Endothelial cell of umbilical vein (primary cell): ENCODE data around the gene PFKFB1. TPM values are rescaled to one million over a fixed set of nuclear protein-coding genes. Genes with fewer than 3 reads are reported as not detected.

Experiments
- BruUV-seq: library from RNA; stranded (reverse); fragments of 400-500 nt; replicated peaks from 2 replicates; lab custom pipeline; 2021; lab: Mats Ljungman, UMichigan
- CTCF ChIA-PET: fragments of 300-600, 350-600 bp; sonication (Branson Sonifier 250); formaldehyde crosslinking; loops from one replicate; lab custom pipeline; 2021; ENCODE audit warnings: antibody characterized with exemption, inconsistent platforms; lab: Charles Lee
- POLR2A ChIA-PET: fragments of 300-600, 350-600 bp; sonication (Branson Sonifier 250); formaldehyde crosslinking; loops from one replicate; lab custom pipeline; 2021; ENCODE audit warnings: antibody characterized with exemption, inconsistent platforms; lab: Charles Lee
- DNase-seq: peaks from one replicate; pipeline ENCODE4 v3.0.0-alpha.2; 2011; ENCODE audit warnings: low read depth, low spot score
- FAIRE-seq: peaks from 2 replicates; lab custom pipeline; 2011; peaks lifted over from hg19 to GRCh38; lab: Jason Lieb, UNC
- H2AFZ ChIP-seq: 2 replicates; pipeline ENCODE4 v1.6.0; 2012; ENCODE audit warnings: low read depth, low read length, control low read depth, inconsistent platforms
- H3K27ac ChIP-seq: 2 replicates; pipeline ENCODE4 v1.5.1; 2011; ENCODE audit warnings: low read depth, mild to moderate bottlenecking, control low read depth, low read length, moderate library complexity; ENCODE audit not compliant: insufficient read depth
- H3K27me3 ChIP-seq, 2 experiments: 2 replicates each; pipeline versions ENCODE4 v1.6.0 to v1.6.1; 2011; ENCODE audit warnings: low read length in 2 of 2, mixed read lengths in 1 of 2; ENCODE audit not compliant: control insufficient read depth in 2 of 2, insufficient read depth in 2 of 2
- H3K36me3 ChIP-seq, 2 experiments: 2 replicates in 1 of 2; 3 replicates in 1 of 2; pipeline ENCODE4 v1.5.1; 2011; ENCODE audit warnings: low read length in 2 of 2, mild to moderate bottlenecking in 1 of 2, moderate library complexity in 1 of 2; ENCODE audit not compliant: control insufficient read depth in 2 of 2, insufficient read depth in 2 of 2; ENCODE audit errors: extremely low read depth in 1 of 2
- H3K4me1 ChIP-seq: 3 replicates; pipeline ENCODE4 v1.5.1; 2011; ENCODE audit warnings: mild to moderate bottlenecking, low read length; ENCODE audit not compliant: control insufficient read depth, insufficient read depth; ENCODE audit errors: extremely low read depth
- H3K4me2 ChIP-seq: 2 replicates; pipeline ENCODE4 v1.6.1; 2011; ENCODE audit warnings: low read length, control low read depth, mixed read lengths; ENCODE audit not compliant: insufficient read depth
- H3K4me3 ChIP-seq, 3 experiments: fragments of 200-600 bp in 1 of 3; sonication (generic), shearing (Covaris generic) in 1 of 3; replicated peaks in 1 of 3; 2 replicates each; pipeline ENCODE4 v1.5.1; 2011 to 2016; ENCODE audit warnings: control low read depth in 3 of 3, low read length in 3 of 3, mild to moderate bottlenecking in 2 of 3, inconsistent platforms in 1 of 3, low read depth in 1 of 3, moderate library complexity in 1 of 3; ENCODE audit not compliant: insufficient read depth in 1 of 3
- H3K79me2 ChIP-seq: 2 replicates; pipeline ENCODE4 v1.6.0; 2012; ENCODE audit warnings: low read length, inconsistent platforms; ENCODE audit not compliant: control insufficient read depth, insufficient read depth
- H3K9ac ChIP-seq: replicated peaks from 2 replicates; pipeline ENCODE3; 2011; ENCODE audit warnings: low read length, control low read depth; ENCODE audit not compliant: insufficient read depth; ENCODE audit errors: extremely low read depth
- H3K9me1 ChIP-seq: replicated peaks from 3 replicates; pipeline ENCODE4 v1.6.0; 2011; ENCODE audit warnings: mild to moderate bottlenecking, low read length; ENCODE audit not compliant: control insufficient read depth, insufficient read depth; ENCODE audit errors: extremely low read depth
- H3K9me3 ChIP-seq: replicated peaks from 2 replicates; pipeline ENCODE4 v1.5.1; 2012; ENCODE audit warnings: low read length, inconsistent platforms; ENCODE audit not compliant: control insufficient read depth, insufficient read depth
- H4K20me1 ChIP-seq: replicated peaks from 2 replicates; pipeline ENCODE3; 2011; ENCODE audit warnings: mild to moderate bottlenecking, low read length; ENCODE audit not compliant: control insufficient read depth, insufficient read depth; ENCODE audit errors: extremely low read depth
- CTCF ChIP-seq, 2 donors: IDR thresholded peaks; 1 replicate in 1 of 2; 2 replicates in 1 of 2; pipeline ENCODE4 v1.5.1; 2011; ENCODE audit warnings: low read length in 2 of 2, mild to moderate bottlenecking in 2 of 2, moderate library complexity in 2 of 2, control low read depth in 1 of 2, inconsistent platforms in 1 of 2, low read depth in 1 of 2; ENCODE audit not compliant: insufficient read depth in 1 of 2; ENCODE audit errors: extremely low read depth in 1 of 2
- EZH2 ChIP-seq: IDR thresholded peaks from 2 replicates; pipeline ENCODE4 v1.6.1; 2012; ENCODE audit warnings: borderline replicate concordance, low read depth, mild to moderate bottlenecking, moderate library complexity, low read length, inconsistent platforms; ENCODE audit not compliant: severe bottlenecking
- FOS ChIP-seq: IDR thresholded peaks from 2 replicates; pipeline ENCODE4 v1.6.1; 2011; ENCODE audit warnings: mild to moderate bottlenecking, low read length, moderate library complexity, borderline replicate concordance; ENCODE audit not compliant: insufficient read depth
- GATA2 ChIP-seq: IDR thresholded peaks from 2 replicates; pipeline ENCODE4 v1.7.0; 2011; ENCODE audit warnings: low read depth, mild to moderate bottlenecking, moderate library complexity, mixed read lengths, low read length; ENCODE audit not compliant: insufficient read length, insufficient read depth
- JUN ChIP-seq: IDR thresholded peaks from 2 replicates; pipeline ENCODE4 v1.6.1; 2011; ENCODE audit warnings: borderline replicate concordance, low read depth; ENCODE audit not compliant: insufficient read length, insufficient read depth
- MAX ChIP-seq: IDR thresholded peaks from 2 replicates; pipeline ENCODE4 v1.6.1; 2011; ENCODE audit not compliant: insufficient read depth, insufficient read length
- MYC ChIP-seq: IDR thresholded peaks from one replicate; pipeline ENCODE4 v1.6.1; 2011; ENCODE audit warnings: mild to moderate bottlenecking, low read depth, low read length
- POLR2A ChIP-seq: IDR thresholded peaks from 2 replicates; pipeline ENCODE4 v1.6.1; 2012; ENCODE audit warnings: low read depth, mild to moderate bottlenecking, control low read depth, low read length
- POLR2AphosphoS5 ChIP-seq: IDR thresholded peaks from 2 replicates; pipeline ENCODE4 v1.6.1; 2012; ENCODE audit warnings: low read depth, mild to moderate bottlenecking, control low read depth, low read length, moderate library complexity; ENCODE audit not compliant: insufficient read depth
- dilution Hi-C: fragments of 300-500 bp; cut with MboI; formaldehyde crosslinking; loops from one replicate; pipeline ENCODE4 v1.15.0; 2019; ENCODE audit warnings: low sequenced_read_pairs; ENCODE audit not compliant: extremely low pct_ligation_motif_present
- intact Hi-C: fragments of 100-400 bp; cut with micrococcal nuclease; formaldehyde crosslinking; loops from one replicate; pipeline ENCODE4 v1.10.0; 2022
- polyA plus RNA-seq, 4 experiments: library from polyadenylated mRNA; depleted of rRNA in 3 of 4; stranded (reverse) in 3 of 4; unstranded in 1 of 4; fragments of >200 nt; gene quantifications; 2 replicates each; pipeline versions ENCODE4 v1.2.1 to v1.2.3, GENCODE V29; 2011 to 2012; ENCODE audit warnings: missing spikeins in 1 of 4
- total RNA-seq: library from RNA; stranded (reverse); gene quantifications from 2 replicates; pipeline ENCODE4 v1.2.3, GENCODE V29; 2021

Gene PFKFB1
- total and polyA plus RNA-seq, 2 donors (not counting 3 experiments of a cell fraction or from before 2014, with no cell fraction given), result 0.18 to 0.20 TPM

- H3K36me3 ChIP-seq, result no peaks in the 10 kb centered on the region
- H3K79me2 ChIP-seq, result no peaks in the 10 kb centered on the region
- intact Hi-C loops, result no loop called here
- H3K4me1 ChIP-seq, result no peaks in the 10 kb centered on the region
- no TSS peak for BruUV-seq
- ChIA-PET CTCF (no interaction called here), POLR2A (no interaction called here)
- no peak overlapping the region for H3K9ac ChIP-seq
- H3K27me3 ChIP-seq, result no peaks in the 10 kb centered on the region
- H3K9me3 ChIP-seq, result no peaks in the 10 kb centered on the region
- no peaks in the 10 kb centered on the region for H3K9me1 ChIP-seq
- dilution Hi-C loops, result no loop called here
- H3K4me3 ChIP-seq, result no peak overlapping the region
- H3K27ac ChIP-seq, result no peak overlapping the region
- TF ChIP-seq POLR2A, result no peak
- TF ChIP-seq MAX, result no peak
- TF ChIP-seq MYC, result no peak
- no peak for TF ChIP-seq POLR2AphosphoS5
- no peak for TF ChIP-seq EZH2
- no peak for TF ChIP-seq CTCF (IDR thresholded peaks at IDR 0.05; ENCODE audit: extremely low read depth in 1 of 2, insufficient read depth in 1 of 2, low read depth in 1 of 2, low read length in 2 of 2)
- TF ChIP-seq FOS, result no peak
- no peak for TF ChIP-seq JUN
- TF ChIP-seq GATA2, result no peak
- DNase-seq, result no peak
- no peaks in the 10 kb centered on the region for H4K20me1 ChIP-seq
- FAIRE-seq, result no peak
- H2AFZ ChIP-seq, result no peak overlapping the region
- no peak overlapping the region for H3K4me2 ChIP-seq
Observed at GRCh38 chrX:54950730-54951375, 43.1 kb downstream of the PFKFB1 start.
